Right lobe of liver (tissue), 4 donors: ENCODE measurements around the gene FUT4.
"Not testable (repeated sequence)": the region's sequence is repeated elsewhere in the genome, so short reads cannot be mapped to it uniquely, and the experiment has no call there.

Experiments
- CTCF ChIP-seq, 4 donors: fragments of 200-600 bp in 3 of 4; fragments of 450-650 bp in 1 of 4; IDR thresholded peaks; one replicate each; pipeline versions ENCODE4 v1.5.1 to v1.8.0; 2016 to 2022; ENCODE audit warnings: antibody characterized with exemption in 4 of 4, mild to moderate bottlenecking in 2 of 4
- POLR2A ChIP-seq: fragments of 450-650 bp; IDR thresholded peaks from one replicate; pipeline ENCODE4 v1.6.1; 2017; ENCODE audit warnings: antibody characterized with exemption, mild to moderate bottlenecking
- donor health status: DM: no; HTN: no; CAD: no.
- donor health status: DM: no; HTN: no; CAD: no.
- donor health status: DM: no; HTN: yes; CAD: no.

GRCh38 chr11:94555752-94556329, 12.1 kb downstream of the FUT4 start:
- not testable (repeated sequence) for TF ChIP-seq POLR2A; CTCF (IDR thresholded peaks at IDR 0.05)
